Fibroblast of lung (primary cell): ENCODE data around the gene KIF1A. TPM values are rescaled to one million over a fixed set of nuclear protein-coding genes. Genes with fewer than 3 reads are reported as not detected.
"Not testable (repeated sequence)": the region's sequence is repeated elsewhere in the genome, so short reads cannot be mapped to it uniquely, and the experiment has no call there.

Source experiments
- DNase-seq, 2 donors: peaks; one replicate each; pipeline versions ENCODE4 v3.0.0 to v3.0.0-alpha.2; 2010; ENCODE audit warnings: low read depth in 2 of 2
- H2AFZ ChIP-seq: 2 replicates; pipeline ENCODE4 v1.5.1; 2012; ENCODE audit warnings: low read length, control low read depth, inconsistent platforms
- H3K27ac ChIP-seq: 2 replicates; pipeline ENCODE4 v1.5.1; 2011; ENCODE audit warnings: low read length, control low read depth; ENCODE audit not compliant: insufficient read depth
- H3K27me3 ChIP-seq: 2 replicates; pipeline ENCODE4 v1.5.1; 2011; ENCODE audit warnings: mild to moderate bottlenecking, low read length; ENCODE audit not compliant: control insufficient read depth, insufficient read depth
- H3K36me3 ChIP-seq: 2 replicates; pipeline ENCODE4 v1.5.1; 2011; ENCODE audit warnings: low read length; ENCODE audit not compliant: control insufficient read depth, insufficient read depth
- H3K4me1 ChIP-seq: 2 replicates; pipeline ENCODE4 v1.5.1; 2011; ENCODE audit warnings: low read length; ENCODE audit not compliant: control insufficient read depth, insufficient read depth; ENCODE audit errors: extremely low read depth
- H3K4me2 ChIP-seq: 2 replicates; pipeline ENCODE4 v1.5.1; 2011; ENCODE audit warnings: low read length, control low read depth; ENCODE audit not compliant: insufficient read depth; ENCODE audit errors: extremely low read depth
- H3K4me3 ChIP-seq, 4 experiments: fragments of 200-600 bp in 1 of 4; sonication (generic) in 1 of 4; replicated peaks in 1 of 4; 2 replicates each; pipeline ENCODE4 v1.5.1; 2011 to 2016; ENCODE audit warnings: low read length in 4 of 4, low read depth in 3 of 4, mild to moderate bottlenecking in 3 of 4, control low read depth in 2 of 4, inconsistent platforms in 1 of 4, mixed read lengths in 1 of 4; ENCODE audit not compliant: insufficient read depth in 1 of 4; ENCODE audit errors: control extremely low read depth in 1 of 4
- H3K79me2 ChIP-seq: 2 replicates; pipeline ENCODE4 v1.5.1; 2012; ENCODE audit warnings: mild to moderate bottlenecking, low read length, inconsistent platforms; ENCODE audit not compliant: control insufficient read depth, insufficient read depth
- H3K9ac ChIP-seq: 2 replicates; pipeline ENCODE4 v1.5.1; 2011; ENCODE audit warnings: mild to moderate bottlenecking, low read length, control low read depth; ENCODE audit not compliant: insufficient read depth
- H3K9me3 ChIP-seq: 2 replicates; pipeline ENCODE4 v1.5.1; 2012; ENCODE audit warnings: low read depth, low read length; ENCODE audit not compliant: control insufficient read depth, insufficient read depth
- H4K20me1 ChIP-seq: 2 replicates; pipeline ENCODE4 v1.5.1; 2011; ENCODE audit warnings: low read length; ENCODE audit not compliant: control insufficient read depth, insufficient read depth; ENCODE audit errors: extremely low read depth
- polyA plus RNA-seq, 2 donors: library from polyadenylated mRNA; depleted of rRNA in 1 of 2; stranded (reverse) in 1 of 2; unstranded in 1 of 2; fragments of >200 nt; gene quantifications; 2 replicates each; pipeline ENCODE4 v1.2.1, GENCODE V29; 2011 to 2012; ENCODE audit warnings: missing spikeins in 1 of 2
- total RNA-seq: library from RNA; depleted of rRNA; stranded (reverse); fragments of >200 nt; gene quantifications from 2 replicates; pipeline ENCODE4 v1.2.1, GENCODE V29; 2014

Gene KIF1A
- total and polyA plus RNA-seq, 2 donors (not counting 1 experiment from before 2014, with no cell fraction given): 0.05 TPM; not detected in 1

DNA sequence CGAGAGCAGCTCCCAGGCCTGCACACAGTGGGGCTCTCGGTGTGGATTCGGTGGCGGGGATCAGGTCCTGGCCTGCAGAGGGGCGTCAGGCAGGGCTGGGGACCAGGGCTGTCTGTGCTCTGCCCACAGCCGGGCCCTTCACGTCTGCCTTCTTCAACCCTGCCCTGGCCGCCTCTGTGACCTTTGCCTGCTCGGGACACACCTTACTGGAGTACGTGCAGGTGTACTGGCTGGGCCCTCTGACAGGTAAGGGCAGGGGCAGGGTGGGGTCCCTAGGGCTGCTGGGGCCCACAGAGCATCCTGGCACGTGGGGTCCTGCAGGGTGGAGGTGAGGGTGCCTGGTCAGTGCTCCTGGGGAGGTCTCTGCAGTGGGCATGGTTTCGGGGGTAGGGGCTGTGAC lies 125.7 kb downstream of the KIF1A start:
- not testable (repeated sequence) for H3K4me3 ChIP-seq, H4K20me1 ChIP-seq, H3K79me2 ChIP-seq, H3K9ac ChIP-seq, H2AFZ ChIP-seq, H3K9me3 ChIP-seq, H3K4me2 ChIP-seq, DNase-seq, H3K36me3 ChIP-seq, H3K27me3 ChIP-seq, H3K4me1 ChIP-seq, H3K27ac ChIP-seq

GRCh38 chr2:240692583-240693561 lies 127.1 kb downstream of the KIF1A start:
- H3K36me3 ChIP-seq, H3K9ac ChIP-seq, H4K20me1 ChIP-seq, H3K9me3 ChIP-seq, H3K4me3 ChIP-seq, H3K27me3 ChIP-seq, H3K27ac ChIP-seq, H2AFZ ChIP-seq, H3K79me2 ChIP-seq, H3K4me1 ChIP-seq, DNase-seq, H3K4me2 ChIP-seq: not testable (repeated sequence)

DNA sequence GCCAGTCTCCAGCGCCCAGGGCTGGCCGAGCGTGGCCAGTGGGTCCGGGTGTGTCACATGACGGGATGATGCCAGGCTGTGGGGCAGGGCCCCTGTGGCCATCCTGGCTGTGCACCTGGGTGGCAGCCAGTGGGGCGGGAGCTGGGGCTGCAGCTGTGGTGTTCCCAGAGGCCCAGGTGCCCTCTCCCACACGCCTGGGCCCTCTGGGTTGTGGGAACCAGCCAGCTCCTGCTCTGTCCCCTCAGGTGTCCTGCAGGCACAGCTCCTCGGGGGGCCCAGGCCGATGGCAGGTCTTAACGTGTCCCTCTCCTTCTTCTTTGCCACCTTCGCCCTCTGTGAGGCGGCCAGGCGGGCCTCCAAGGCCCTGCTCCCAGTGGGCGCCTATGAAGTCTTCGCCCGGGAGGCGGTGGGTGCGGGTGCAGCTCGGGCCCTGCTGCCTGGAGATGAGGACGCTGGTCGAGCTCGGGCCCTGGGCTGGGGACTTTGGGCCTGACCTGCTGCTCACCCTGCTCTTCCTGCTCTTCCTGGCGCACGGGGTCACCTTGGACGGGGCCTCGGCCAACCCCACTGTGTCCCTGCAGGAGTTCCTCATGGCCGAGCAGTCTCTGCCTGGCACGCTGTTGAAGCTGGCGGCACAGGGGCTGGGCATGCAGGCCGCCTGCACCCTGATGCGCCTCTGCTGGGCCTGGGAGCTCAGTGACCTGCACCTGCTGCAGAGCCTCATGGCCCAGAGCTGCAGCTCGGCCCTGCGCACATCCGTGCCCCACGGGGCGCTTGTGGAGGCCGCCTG lies 128.2 kb downstream of the KIF1A start, which contains the start of gene AQP12A:
Gene AQP12A, plus strand, starts transcription at position 236 of the 790 bp plus-strand sequence. Its CDS starts 48 bp downstream, at position 284.
- not testable (repeated sequence) for H3K4me3 ChIP-seq, H3K9ac ChIP-seq, H3K36me3 ChIP-seq, H3K27me3 ChIP-seq, H3K9me3 ChIP-seq, H3K27ac ChIP-seq, H4K20me1 ChIP-seq, H3K4me2 ChIP-seq, H3K79me2 ChIP-seq, H3K4me1 ChIP-seq, H2AFZ ChIP-seq, DNase-seq

- H3K27me3 ChIP-seq, H4K20me1 ChIP-seq, H3K27ac ChIP-seq, H3K4me2 ChIP-seq, H3K9me3 ChIP-seq, DNase-seq, H3K9ac ChIP-seq, H3K36me3 ChIP-seq, H3K79me2 ChIP-seq, H3K4me3 ChIP-seq, H2AFZ ChIP-seq, H3K4me1 ChIP-seq: not testable (repeated sequence)
Measured at GRCh38 chr2:240691075-240691427, 129.0 kb downstream of the KIF1A start.

DNA sequence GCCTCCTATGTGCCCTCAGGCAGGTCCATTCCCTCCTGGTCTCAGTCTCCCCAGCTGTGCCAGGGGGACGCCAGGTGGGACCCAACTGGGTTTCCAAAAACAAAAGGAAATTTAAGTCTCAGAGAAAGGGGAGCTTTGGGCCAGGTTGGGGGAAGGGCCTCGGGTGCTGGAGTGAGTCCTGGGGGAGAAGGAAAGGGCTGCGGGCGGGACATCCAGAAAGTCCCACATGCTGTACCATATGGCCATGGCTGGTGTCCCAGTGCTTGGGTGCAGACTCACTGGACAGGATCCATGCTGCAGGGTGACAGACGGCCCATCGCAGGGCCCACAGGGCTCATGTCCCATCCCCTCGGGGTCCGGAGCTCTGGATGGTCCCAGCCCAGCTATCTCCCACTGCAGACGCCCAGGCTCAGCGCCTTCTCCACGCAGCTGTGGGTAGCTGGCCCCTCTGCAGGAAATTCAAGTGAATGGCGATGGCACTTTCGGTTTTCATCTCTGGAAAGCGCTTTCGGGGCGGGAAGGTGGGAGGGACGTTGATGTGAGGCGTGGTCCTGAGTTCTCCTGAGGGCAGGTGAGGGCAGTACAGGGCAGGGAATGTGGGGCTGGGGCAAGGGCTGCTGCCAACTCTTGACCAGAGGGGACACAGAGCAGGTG lies 129.5 kb downstream of the KIF1A start:
- H3K9me3 ChIP-seq, H3K27ac ChIP-seq, H3K4me3 ChIP-seq, H2AFZ ChIP-seq, H3K79me2 ChIP-seq, H3K4me2 ChIP-seq, H3K9ac ChIP-seq, H3K4me1 ChIP-seq, H3K27me3 ChIP-seq, DNase-seq, H3K36me3 ChIP-seq, H4K20me1 ChIP-seq: not testable (repeated sequence)
